GM12874 (cell line): ENCODE results near the gene LRP2BP.

Experiments used
- TF ChIP-seq, protein P1 (sequence below): IDR thresholded peaks from 2 replicates; pipeline ENCODE4 v1.5.1; 2011; ENCODE audit warnings: low read depth, mild to moderate bottlenecking, control low read depth, low read length, moderate library complexity; ENCODE audit not compliant: insufficient read depth

LRP2BP gene

GRCh38 chr4:185358514-185358913 is 37.2 kb downstream of the LRP2BP start:
- TF ChIP-seq, protein P1, sequence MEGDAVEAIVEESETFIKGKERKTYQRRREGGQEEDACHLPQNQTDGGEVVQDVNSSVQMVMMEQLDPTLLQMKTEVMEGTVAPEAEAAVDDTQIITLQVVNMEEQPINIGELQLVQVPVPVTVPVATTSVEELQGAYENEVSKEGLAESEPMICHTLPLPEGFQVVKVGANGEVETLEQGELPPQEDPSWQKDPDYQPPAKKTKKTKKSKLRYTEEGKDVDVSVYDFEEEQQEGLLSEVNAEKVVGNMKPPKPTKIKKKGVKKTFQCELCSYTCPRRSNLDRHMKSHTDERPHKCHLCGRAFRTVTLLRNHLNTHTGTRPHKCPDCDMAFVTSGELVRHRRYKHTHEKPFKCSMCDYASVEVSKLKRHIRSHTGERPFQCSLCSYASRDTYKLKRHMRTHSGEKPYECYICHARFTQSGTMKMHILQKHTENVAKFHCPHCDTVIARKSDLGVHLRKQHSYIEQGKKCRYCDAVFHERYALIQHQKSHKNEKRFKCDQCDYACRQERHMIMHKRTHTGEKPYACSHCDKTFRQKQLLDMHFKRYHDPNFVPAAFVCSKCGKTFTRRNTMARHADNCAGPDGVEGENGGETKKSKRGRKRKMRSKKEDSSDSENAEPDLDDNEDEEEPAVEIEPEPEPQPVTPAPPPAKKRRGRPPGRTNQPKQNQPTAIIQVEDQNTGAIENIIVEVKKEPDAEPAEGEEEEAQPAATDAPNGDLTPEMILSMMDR, result no peak

DNA sequence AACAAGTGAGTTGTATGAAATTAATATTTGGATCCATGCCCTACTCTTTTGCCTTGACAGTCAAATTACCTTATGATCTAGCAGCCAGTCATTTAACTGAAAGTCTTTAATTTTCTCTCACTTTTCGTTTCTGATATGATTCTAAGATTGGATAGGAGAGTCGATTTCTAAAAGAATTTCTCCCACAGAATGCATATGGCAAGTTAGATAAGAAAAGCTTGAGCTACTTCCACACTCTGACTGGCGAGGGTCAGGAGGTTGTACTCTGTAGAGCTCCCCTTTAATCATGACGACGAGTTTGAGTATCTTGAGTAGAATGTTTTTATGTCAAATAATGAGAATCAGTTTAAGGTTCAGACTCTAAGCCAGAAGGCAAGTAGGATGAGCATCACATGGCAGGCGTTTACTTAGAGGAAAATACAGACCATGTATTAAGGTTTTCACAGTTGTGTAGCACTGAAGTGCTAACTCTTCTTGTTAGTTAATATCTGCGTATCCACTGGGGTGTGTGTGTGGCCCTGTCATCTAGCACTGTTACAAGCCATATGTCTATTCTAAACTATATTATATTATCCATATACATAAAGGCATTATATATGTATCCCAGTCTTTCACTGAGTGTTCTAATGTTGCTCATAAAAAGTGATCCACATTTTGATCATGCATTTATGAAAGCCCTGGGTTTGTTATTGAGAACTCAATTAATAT is 37.8 kb downstream of the LRP2BP start:
- TF ChIP-seq, protein P1, result no peak

- TF ChIP-seq, protein P1, result no peak
Measured at GRCh38 chr4:185357211-185357610, 38.5 kb downstream of the LRP2BP start.

DNA sequence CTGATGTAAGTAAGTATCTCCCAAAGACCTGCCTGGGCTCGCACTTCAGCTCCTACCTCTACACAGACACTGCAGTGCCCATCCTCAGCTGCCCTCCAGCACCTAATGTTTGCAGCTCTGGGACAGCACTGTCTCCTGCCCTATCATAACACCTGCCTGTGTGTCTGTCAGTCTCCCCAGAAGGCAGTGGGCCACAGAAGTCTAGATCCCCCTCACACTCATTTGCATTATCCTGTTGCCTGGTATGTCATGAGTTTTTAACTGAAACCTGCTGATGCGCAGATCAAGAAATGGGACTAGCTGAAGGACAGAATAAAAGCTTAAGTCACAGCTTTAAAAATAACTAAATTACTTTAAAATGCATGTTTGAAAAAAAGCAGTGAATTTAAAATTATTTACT is 43.0 kb downstream of the LRP2BP start:
- TF ChIP-seq, protein P1, result no peak

GRCh38 chr4:185352202-185352601 is 43.5 kb downstream of the LRP2BP start:
- TF ChIP-seq, protein P1, result no peak

DNA sequence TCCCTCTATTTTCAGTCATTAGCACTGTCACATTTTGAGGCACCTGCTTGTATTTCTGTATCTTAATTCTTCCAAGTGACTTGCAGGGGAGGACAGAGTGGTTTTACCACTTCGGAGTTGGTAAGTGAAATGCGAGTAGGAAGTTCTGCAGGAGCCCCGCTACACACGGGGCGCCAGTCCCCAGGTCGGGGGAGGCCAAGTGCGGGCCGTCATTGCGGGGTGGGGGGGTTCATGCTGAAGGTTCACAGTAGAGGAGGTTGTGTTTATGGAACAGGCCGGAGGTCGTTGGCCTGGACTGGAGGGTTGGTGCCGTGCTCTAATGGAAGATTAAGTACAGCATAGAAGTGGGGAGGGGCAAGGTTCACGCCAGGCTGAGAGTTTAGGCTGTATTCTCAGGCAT is 44.0 kb downstream of the LRP2BP start:
- TF ChIP-seq, protein P1, result no peak

GRCh38 chr4:185346975-185347601 is 48.6 kb downstream of the LRP2BP start:
- TF ChIP-seq, protein P1, result no peak
